DOHH2 (cell line): ENCODE measurements around the gene HTR1D.

Source experiments
- CTCF ChIP-seq: fragments of 200-600 bp; sonication (generic); IDR thresholded peaks from one replicate; pipeline ENCODE4 v1.5.1; 2014; ENCODE audit warnings: antibody characterized with exemption, mild to moderate bottlenecking, low read depth, low read length; ENCODE audit not compliant: poor library complexity, severe bottlenecking
- EZH2phosphoT487 ChIP-seq: fragments of 200-600 bp; sonication (generic); IDR thresholded peaks from 2 replicates; pipeline ENCODE4 v1.6.1; 2017; ENCODE audit warnings: borderline replicate concordance, mild to moderate bottlenecking, antibody characterized with exemption, low read length, moderate library complexity, mixed read lengths

- no peak for TF ChIP-seq CTCF
- TF ChIP-seq EZH2phosphoT487, result no peak
These were observed 66.6 kb downstream of the HTR1D start for GRCh38 chr1:23150742-23151141.
